H9 (cell line): ENCODE data around the gene DOCK7. TPM values are rescaled to one million over a fixed set of nuclear protein-coding genes. Genes with fewer than 3 reads are reported as not detected.

Source experiments
- DNase-seq: peaks from one replicate; pipeline ENCODE4 v3.0.0-alpha.2; 2017
- H2AFZ ChIP-seq: one replicate; pipeline ENCODE4 v1.6.1; 2013; ENCODE audit warnings: mild to moderate bottlenecking, low read length, control low read depth, moderate library complexity
- H2AK5ac ChIP-seq: 2 replicates; pipeline ENCODE4 v1.6.1; 2013; ENCODE audit warnings: low read length, control low read depth, mixed read lengths; ENCODE audit not compliant: insufficient read length
- H2BK120ac ChIP-seq: one replicate; pipeline ENCODE4 v1.6.1; 2013; ENCODE audit warnings: low read depth, mild to moderate bottlenecking, low read length, control low read depth, inconsistent platforms; ENCODE audit not compliant: poor library complexity, severe bottlenecking
- H2BK12ac ChIP-seq: 2 replicates; pipeline ENCODE4 v1.6.1; 2013; ENCODE audit warnings: low read length, control low read depth, mixed read lengths, low read depth; ENCODE audit not compliant: insufficient read length
- H2BK15ac ChIP-seq: 2 replicates; pipeline ENCODE4 v1.6.1; 2013; ENCODE audit warnings: low read depth, low read length, control low read depth
- H2BK20ac ChIP-seq: one replicate; pipeline ENCODE4 v1.6.1; 2013; ENCODE audit warnings: low read depth, mild to moderate bottlenecking, low read length, control low read depth, inconsistent platforms; ENCODE audit not compliant: poor library complexity, severe bottlenecking
- H2BK5ac ChIP-seq: 2 replicates; pipeline ENCODE4 v1.6.1; 2013; ENCODE audit warnings: low read length, control low read depth, mixed read lengths; ENCODE audit not compliant: insufficient read length
- H3K14ac ChIP-seq: 2 replicates; pipeline ENCODE4 v1.6.1; 2013; ENCODE audit warnings: low read length, control low read depth; ENCODE audit not compliant: insufficient read depth
- H3K18ac ChIP-seq: 2 replicates; pipeline ENCODE4 v1.6.1; 2013; ENCODE audit warnings: low read depth, mild to moderate bottlenecking, mixed read lengths, low read length, control low read depth; ENCODE audit not compliant: insufficient read length
- H3K23ac ChIP-seq: 2 replicates; pipeline ENCODE4 v1.6.1; 2013; ENCODE audit warnings: low read length, control low read depth, mixed read lengths, low read depth; ENCODE audit not compliant: insufficient read length
- H3K23me2 ChIP-seq: 2 replicates; pipeline ENCODE4 v1.6.1; 2013; ENCODE audit warnings: low read depth, mild to moderate bottlenecking, mixed read lengths, low read length, control low read depth; ENCODE audit not compliant: insufficient read length, poor library complexity, severe bottlenecking
- H3K27ac ChIP-seq: 2 replicates; pipeline ENCODE4 v1.5.1; 2013; ENCODE audit warnings: low read length, control low read depth, mixed read lengths, low read depth; ENCODE audit not compliant: insufficient read length
- H3K27me3 ChIP-seq: 2 replicates; pipeline ENCODE4 v1.6.1; 2013; ENCODE audit warnings: low read length, control low read depth, inconsistent platforms; ENCODE audit not compliant: insufficient read depth
- H3K4ac ChIP-seq: 2 replicates; pipeline ENCODE4 v1.6.1; 2013; ENCODE audit warnings: low read depth, mild to moderate bottlenecking, control low read depth, inconsistent platforms, low read length, moderate library complexity
- H3K4me1 ChIP-seq: 2 replicates; pipeline ENCODE4 v1.6.1; 2013; ENCODE audit warnings: low read length, control low read depth, inconsistent platforms; ENCODE audit not compliant: insufficient read depth
- H3K4me2 ChIP-seq: 2 replicates; pipeline ENCODE4 v1.6.1; 2013; ENCODE audit warnings: low read length, control low read depth, mixed read lengths; ENCODE audit not compliant: insufficient read length, insufficient read depth
- H3K56ac ChIP-seq: 2 replicates; pipeline ENCODE4 v1.6.1; 2013; ENCODE audit warnings: low read depth, mild to moderate bottlenecking, mixed read lengths, low read length, control low read depth; ENCODE audit not compliant: insufficient read length
- H3K79me1 ChIP-seq: 2 replicates; pipeline ENCODE4 v1.6.1; 2013; ENCODE audit warnings: low read depth, mild to moderate bottlenecking, moderate library complexity, low read length, control low read depth, inconsistent platforms; ENCODE audit not compliant: insufficient read depth, poor library complexity, severe bottlenecking
- H3K79me2 ChIP-seq: 2 replicates; pipeline ENCODE4 v1.6.1; 2013; ENCODE audit warnings: low read length, control low read depth, inconsistent platforms; ENCODE audit not compliant: insufficient read depth
- H3K9ac ChIP-seq: 2 replicates; pipeline ENCODE4 v1.6.1; 2013; ENCODE audit warnings: low read length, control low read depth, mixed read lengths; ENCODE audit not compliant: insufficient read length; ENCODE audit errors: extremely low read depth
- H3K9me3 ChIP-seq: one replicate; pipeline ENCODE4 v1.6.1; 2013; ENCODE audit warnings: low read depth, low read length, inconsistent platforms; ENCODE audit not compliant: control insufficient read depth
- H3T11ph ChIP-seq: one replicate; pipeline ENCODE4 v1.6.1; 2013; ENCODE audit warnings: mild to moderate bottlenecking, low read length, control low read depth, inconsistent platforms
- H4K20me1 ChIP-seq: one replicate; pipeline ENCODE4 v1.6.1; 2013; ENCODE audit not compliant: control insufficient read depth, insufficient read length, insufficient read depth
- H4K5ac ChIP-seq: 2 replicates; pipeline ENCODE4 v1.6.1; 2013; ENCODE audit warnings: low read depth, mild to moderate bottlenecking, mixed read lengths, low read length, control low read depth; ENCODE audit not compliant: insufficient read length
- H4K8ac ChIP-seq: replicated peaks from 2 replicates; pipeline ENCODE4 v1.6.1; 2013; ENCODE audit warnings: low read length, control low read depth, mixed read lengths, low read depth; ENCODE audit not compliant: insufficient read length
- H4K91ac ChIP-seq: 2 replicates; pipeline ENCODE4 v1.6.1; 2013; ENCODE audit warnings: low read depth, mild to moderate bottlenecking, moderate library complexity, mixed read lengths, low read length, control low read depth; ENCODE audit not compliant: insufficient read length
- H3K27ac Mint-ChIP-seq, 3 experiments: 2 replicates in 2 of 3; 3 replicates in 1 of 3; pipeline ENCODE4 v1.8.0; 2020 to 2021; ENCODE audit warnings: mixed read lengths in 3 of 3, mild to moderate bottlenecking in 1 of 3, moderate library complexity in 1 of 3
- H3K27me3 Mint-ChIP-seq: 2 replicates; pipeline ENCODE4 v1.8.0; 2021; ENCODE audit warnings: low read depth, mild to moderate bottlenecking, moderate library complexity, mixed read lengths
- H3K36me3 Mint-ChIP-seq, 3 experiments: 2 replicates in 2 of 3; 3 replicates in 1 of 3; pipeline ENCODE4 v1.8.0; 2020 to 2021; ENCODE audit warnings: low read depth in 3 of 3, mixed read lengths in 3 of 3; ENCODE audit not compliant: insufficient read depth in 1 of 3
- H3K4me1 Mint-ChIP-seq, 2 experiments: 2 replicates each; pipeline ENCODE4 v1.8.0; 2020; ENCODE audit warnings: mixed read lengths in 2 of 2
- H3K4me3 Mint-ChIP-seq, 2 experiments: 2 replicates in 1 of 2; 3 replicates in 1 of 2; pipeline ENCODE4 v1.8.0; 2020 to 2021; ENCODE audit warnings: mild to moderate bottlenecking in 2 of 2, mixed read lengths in 2 of 2, moderate library complexity in 1 of 2
- H3K9me3 Mint-ChIP-seq, 2 experiments: 2 replicates in 1 of 2; 3 replicates in 1 of 2; pipeline ENCODE4 v1.8.0; 2020; ENCODE audit warnings: mild to moderate bottlenecking in 2 of 2, mixed read lengths in 2 of 2, moderate library complexity in 1 of 2
- CTCF ChIP-seq: fragments of 200-600 bp; sonication (generic); conservative IDR thresholded peaks from 3 replicates; pipeline ENCODE4 v1.8.0; 2021; ENCODE audit warnings: antibody characterized with exemption, mild to moderate bottlenecking
- WGBS: extraction: QIAGEN DNeasy Blood & Tissue Kit; methylation state at CpG from one replicate; pipeline ENCODE4 v1.1.7; 2013; ENCODE audit warnings: missing lambda C conversion rate, low lambda C conversion rate, mixed read lengths; ENCODE audit not compliant: insufficient read length; ENCODE audit errors: extremely low coverage; 5-methylcytosine and 5-hydroxymethylcytosine counted together
- total RNA-seq: library from RNA; stranded (reverse); gene quantifications from 2 replicates; pipeline ENCODE4 v1.2.1, GENCODE V29; 2021

The DOCK7 gene
- total RNA-seq, 1 experiment from 2014 or later: 36.8 TPM

- Histone ChIP-seq H3K79me2 (no peaks in the 10 kb centered on the region), H2BK5ac (no peak overlapping the region), H3K79me1 (no peaks in the 10 kb centered on the region), H3K9me3 (no peaks in the 10 kb centered on the region), H2BK20ac (no peak overlapping the region), H4K91ac (no peak overlapping the region), H4K20me1 (no peaks in the 10 kb centered on the region), H3K4me2 (no peak overlapping the region), H2AK5ac (no peak overlapping the region), H3K56ac (no peak overlapping the region), H3K14ac (no peak overlapping the region), H3K4me1 (no peaks in the 10 kb centered on the region), H3K23me2 (no peaks in the 10 kb centered on the region), H3T11ph (no peak overlapping the region), H3K27me3 (no peaks in the 10 kb centered on the region), H3K9ac (no peak overlapping the region), H2BK12ac (no peak overlapping the region), H4K8ac (no peak overlapping the region), H4K5ac (no peak overlapping the region), H3K18ac (no peak overlapping the region), H3K4ac (no peak overlapping the region), H2BK120ac (no peak overlapping the region), H3K27ac (no peak overlapping the region), H2BK15ac (no peak overlapping the region), H2AFZ (no peak overlapping the region), H3K23ac (no peak overlapping the region)
- Mint-ChIP-seq H3K4me3 (no peak overlapping the region), H3K27ac (no peak overlapping the region), H3K9me3 (no peaks in the 10 kb centered on the region; a peak in 1 of 5 replicates), H3K27me3 (no peaks in the 10 kb centered on the region), H3K4me1 (peaks cover 13% of the 10 kb centered on the region in 2 experiments), H3K36me3 (no peaks in the 10 kb centered on the region; a peak in 2 of 7 replicates)
- no peak for TF ChIP-seq CTCF
- WGBS: no CpG with 5 or more reads among the region's 1 CpG
- no peak for DNase-seq
Observed at GRCh38 chr1:62590970-62591368, 97.2 kb downstream of the DOCK7 start.
